T-cell (primary cell): ENCODE data around the gene CSNK1D. TPM values are rescaled to one million over a fixed set of nuclear protein-coding genes. Genes with fewer than 3 reads are reported as not detected.
A peak's percentile ranks its signal among the peaks of the same experiment; 100 is the strongest.

ENCODE experiments used
- ATAC-seq, 4 experiments: fragments of 200-7000 bp in 3 of 4; fragments of 150-1000 bp in 1 of 4; cut with Tn5 transposase; replicated peaks in 1 of 4; 1 replicate in 3 of 4; 2 replicates in 1 of 4; pipeline ENCODE4 v1.10.0; 2021; ENCODE audit warnings: moderate library complexity in 3 of 4, mild to moderate bottlenecking in 2 of 4, moderate number of reproducible peaks in 1 of 4
- CTCF ChIA-PET, 2 donors: fragments of 300-600 bp; sonication (Branson Sonifier 250); formaldehyde crosslinking; loops; one replicate each; lab custom pipeline; 2022; ENCODE audit warnings: antibody characterized with exemption in 2 of 2; lab: Charles Lee
- POLR2A ChIA-PET, 2 donors: fragments of 300-600 bp; sonication (Branson Sonifier 250); formaldehyde crosslinking; loops; one replicate each; lab custom pipeline; 2022; ENCODE audit warnings: antibody characterized with exemption in 2 of 2; lab: Charles Lee
- DNase-seq, 35 experiments: peaks; one replicate each; pipeline versions ENCODE4 v3.0.0 to v3.0.0-alpha.2; 2013 to 2023
- H3K27ac ChIP-seq: one replicate; pipeline ENCODE4 v1.5.1; 2013; ENCODE audit warnings: low read length
- H3K27me3 ChIP-seq, 2 experiments: replicated peaks in 1 of 2; 1 replicate in 1 of 2; 2 replicates in 1 of 2; pipeline versions ENCODE4 v1.6.1 to v1.7.0; 2013; ENCODE audit warnings: low read length in 1 of 2, mixed read lengths in 1 of 2; ENCODE audit not compliant: control insufficient read depth in 2 of 2, insufficient read depth in 2 of 2; ENCODE audit errors: extremely low read depth in 1 of 2
- H3K36me3 ChIP-seq, 2 donors: 1 replicate in 1 of 2; 2 replicates in 1 of 2; pipeline versions ENCODE4 v1.6.1 to v1.7.0; 2013; ENCODE audit warnings: low read length in 1 of 2; ENCODE audit not compliant: control insufficient read depth in 2 of 2, insufficient read depth in 1 of 2; ENCODE audit errors: extremely low read depth in 1 of 2
- H3K4me1 ChIP-seq, 2 experiments: 1 replicate in 1 of 2; 2 replicates in 1 of 2; pipeline versions ENCODE4 v1.6.1 to v1.7.0; 2013; ENCODE audit warnings: low read length in 2 of 2, mixed read lengths in 1 of 2; ENCODE audit not compliant: insufficient read depth in 2 of 2, control insufficient read depth in 1 of 2; ENCODE audit errors: extremely low read depth in 1 of 2
- H3K4me3 ChIP-seq, 2 donors: 1 replicate in 1 of 2; 2 replicates in 1 of 2; pipeline versions ENCODE4 v1.5.1 to v1.7.0; 2013; ENCODE audit warnings: mild to moderate bottlenecking in 2 of 2, low read length in 1 of 2, moderate library complexity in 1 of 2; ENCODE audit not compliant: control insufficient read depth in 1 of 2; ENCODE audit errors: extremely low read depth in 1 of 2
- H3K9me3 ChIP-seq: 2 replicates; pipeline ENCODE4 v1.7.0; 2013
- H3K27ac Mint-ChIP-seq, 2 donors: one replicate each; pipeline ENCODE4 v1.8.0; 2020 to 2021; ENCODE audit warnings: mild to moderate bottlenecking in 2 of 2, mixed read lengths in 2 of 2
- H3K27me3 Mint-ChIP-seq, 2 donors: one replicate each; pipeline ENCODE4 v1.8.0; 2021 to 2022; ENCODE audit warnings: mixed read lengths in 2 of 2
- H3K36me3 Mint-ChIP-seq: one replicate; pipeline ENCODE4 v1.8.0; 2021; ENCODE audit warnings: mixed read lengths
- H3K4me1 Mint-ChIP-seq, 3 donors: one replicate each; pipeline ENCODE4 v1.8.0; 2020 to 2022; ENCODE audit warnings: mixed read lengths in 3 of 3, mild to moderate bottlenecking in 1 of 3
- H3K4me3 Mint-ChIP-seq, 3 donors: one replicate each; pipeline ENCODE4 v1.8.0; 2020 to 2022; ENCODE audit warnings: mild to moderate bottlenecking in 3 of 3, mixed read lengths in 3 of 3, moderate library complexity in 3 of 3
- H3K9me3 Mint-ChIP-seq, 3 donors: one replicate each; pipeline ENCODE4 v1.8.0; 2020 to 2022; ENCODE audit warnings: mixed read lengths in 3 of 3
- WGBS: methylation state at CpG from one replicate; pipeline ENCODE4 v1.1.5; 2013; ENCODE audit warnings: missing lambda C conversion rate; ENCODE audit not compliant: insufficient coverage; 5-methylcytosine and 5-hydroxymethylcytosine counted together
- total RNA-seq, 35 experiments: library from RNA in 6 of 35; stranded (reverse) in 6 of 35; fragments of 120-200 nt in 1 of 35; gene quantifications; one replicate each; pipeline versions ENCODE4 v1.2.1 to v1.2.4 and lab custom pipeline; 2013 to 2026

The CSNK1D gene
- total RNA-seq, 5 donors from 2014 or later (not counting 1 experiment from before 2014, with no cell fraction given), result 177 to 273 (median 194) TPM

DNA sequence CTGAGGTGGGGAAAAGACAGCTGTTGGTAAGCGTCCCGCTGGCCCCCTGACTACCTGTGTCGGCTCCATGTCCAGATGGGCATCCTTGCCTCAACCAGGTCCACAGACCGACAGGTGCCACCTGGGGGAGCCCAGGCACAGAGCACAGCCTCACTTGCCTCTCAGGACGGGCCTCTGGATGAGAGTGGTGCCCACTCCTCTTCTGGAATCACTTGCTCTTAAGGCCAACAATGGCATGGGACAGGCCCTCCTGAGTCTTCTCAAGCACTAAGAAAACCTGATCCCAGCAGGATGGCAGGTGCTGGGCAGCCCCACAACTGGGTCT, 27.5 kb downstream of the CSNK1D start:
- H3K9me3 Mint-ChIP-seq, result no peaks in the 10 kb centered on the region
- H3K36me3 Mint-ChIP-seq, result peaks cover 52% of the 10 kb centered on the region
- Histone ChIP-seq H3K27ac (no peak overlapping the region), H3K36me3 (peaks cover 43 to 86% of the 10 kb centered on the region in 2 donors), H3K9me3 (no peaks in the 10 kb centered on the region), H3K27me3 (no peaks in the 10 kb centered on the region), H3K4me1 (peaks cover 9 to 51% of the 10 kb centered on the region in 2 experiments), H3K4me3 (no peak overlapping the region)
- ChIA-PET POLR2A (no interaction called here), CTCF (no interaction called here)
- H3K27ac Mint-ChIP-seq, result peak overlapping the region in 1 of 2 donors; percentile 34
- no peak for DNase-seq
- peaks cover 25 to 44% (median 44%) of the 10 kb centered on the region in 3 donors for H3K4me1 Mint-ChIP-seq
- H3K4me3 Mint-ChIP-seq, result no peak overlapping the region
- no peaks in the 10 kb centered on the region for H3K27me3 Mint-ChIP-seq
- no peak for ATAC-seq
- 97% methylated on average over 5 of the region's 5 CpGs for WGBS

- no peak overlapping the region for H3K27ac Mint-ChIP-seq
- ChIA-PET POLR2A (interaction anchor here in 1 of 2 donors (0.6 kb wide), 1 partner anchor 25 kb away, joined by 4 read pairs; no protein-coding TSS in a partner anchor), CTCF (no interaction called here)
- Histone ChIP-seq H3K27me3 (no peaks in the 10 kb centered on the region), H3K9me3 (no peaks in the 10 kb centered on the region), H3K4me3 (no peak overlapping the region), H3K36me3 (peaks cover 39 to 80% of the 10 kb centered on the region in 2 donors), H3K27ac (no peak overlapping the region), H3K4me1 (peaks cover 15 to 56% of the 10 kb centered on the region in 2 experiments)
- DNase-seq (no peak), ATAC-seq (no peak)
- H3K4me1 Mint-ChIP-seq, result peaks cover 30 to 50% (median 49%) of the 10 kb centered on the region in 3 donors
- WGBS, result 96% methylated on average over 40 of the region's 47 CpGs
- no peaks in the 10 kb centered on the region for H3K9me3 Mint-ChIP-seq
- peaks cover 48% of the 10 kb centered on the region for H3K36me3 Mint-ChIP-seq
- no peaks in the 10 kb centered on the region for H3K27me3 Mint-ChIP-seq
- no peak overlapping the region for H3K4me3 Mint-ChIP-seq
These were observed 28.1 kb downstream of the CSNK1D start for GRCh38 chr17:82245134-82246039.

- POLR2A ChIA-PET, result interaction anchor here in 1 of 2 donors (0.6 kb wide), 1 partner anchor 25 kb away, joined by 4 read pairs; no protein-coding TSS in a partner anchor
- Histone ChIP-seq H3K36me3 (peaks cover 36 to 72% of the 10 kb centered on the region in 2 donors), H3K27me3 (no peaks in the 10 kb centered on the region), H3K4me3 (no peak overlapping the region), H3K27ac (no peak overlapping the region), H3K9me3 (no peaks in the 10 kb centered on the region), H3K4me1 (peaks cover 21 to 58% of the 10 kb centered on the region in 2 experiments)
- no peak overlapping the region for H3K4me3 Mint-ChIP-seq
- WGBS, result 95% methylated on average over 34 of the region's 39 CpGs
- no peaks in the 10 kb centered on the region for H3K27me3 Mint-ChIP-seq
- peak overlapping the region; percentile 43 to 66 for H3K27ac Mint-ChIP-seq
- H3K4me1 Mint-ChIP-seq, result peaks cover 38 to 57% (median 55%) of the 10 kb centered on the region in 3 donors
- DNase-seq, result peak in 4 of 35 experiments; percentile 31 to 49 (median 40)
- CTCF ChIA-PET, result interaction anchor here in 1 of 2 donors (0.7 kb wide), 1 partner anchor 76 kb away, joined by 3 read pairs; no protein-coding TSS in a partner anchor
- peaks cover 42% of the 10 kb centered on the region for H3K36me3 Mint-ChIP-seq
- ATAC-seq, result no peak
- H3K9me3 Mint-ChIP-seq, result no peaks in the 10 kb centered on the region
These were observed 28.9 kb downstream of the CSNK1D start for GRCh38 chr17:82244413-82245133.

- H3K27ac Mint-ChIP-seq, result peak overlapping the region; percentile 43 to 66
- no peaks in the 10 kb centered on the region for H3K27me3 ChIP-seq
- H3K27ac ChIP-seq, result no peak overlapping the region
- no peak overlapping the region for H3K4me3 Mint-ChIP-seq
- no peaks in the 10 kb centered on the region for H3K27me3 Mint-ChIP-seq
- peaks cover 33 to 68% of the 10 kb centered on the region in 2 donors for H3K36me3 ChIP-seq
- H3K9me3 ChIP-seq, result no peaks in the 10 kb centered on the region
- H3K9me3 Mint-ChIP-seq, result no peaks in the 10 kb centered on the region
- ATAC-seq (no peak), DNase-seq (no peak)
- peaks cover 39% of the 10 kb centered on the region for H3K36me3 Mint-ChIP-seq
- no peak overlapping the region for H3K4me3 ChIP-seq
- WGBS, result 93% methylated on average over 13 of the region's 19 CpGs
- CTCF ChIA-PET, result interaction anchor here in 1 of 2 donors (0.7 kb wide), 1 partner anchor 77 kb away, joined by 3 read pairs; no protein-coding TSS in a partner anchor
- POLR2A ChIA-PET, result interaction anchor here in 1 of 2 donors (0.7 kb wide), 1 partner anchor 36 kb away, joined by 3 read pairs; no protein-coding TSS in a partner anchor
- peaks cover 25 to 63% of the 10 kb centered on the region in 2 experiments for H3K4me1 ChIP-seq
- peaks cover 41 to 64% (median 61%) of the 10 kb centered on the region in 3 donors for H3K4me1 Mint-ChIP-seq
These were observed 29.7 kb downstream of the CSNK1D start for GRCh38 chr17:82243648-82244412.

GRCh38 chr17:82242977-82243647, 30.4 kb downstream of the CSNK1D start:
- Histone ChIP-seq H3K4me1 (peaks cover 25 to 71% of the 10 kb centered on the region in 2 experiments), H3K9me3 (no peaks in the 10 kb centered on the region), H3K36me3 (peaks cover 27 to 61% of the 10 kb centered on the region in 2 donors), H3K27me3 (no peaks in the 10 kb centered on the region), H3K4me3 (no peak overlapping the region), H3K27ac (no peak overlapping the region)
- no peak for DNase-seq
- H3K4me1 Mint-ChIP-seq, result peaks cover 43 to 69% (median 67%) of the 10 kb centered on the region in 3 donors
- ATAC-seq, result no peak
- no peak overlapping the region for H3K4me3 Mint-ChIP-seq
- H3K36me3 Mint-ChIP-seq, result peaks cover 34% of the 10 kb centered on the region
- H3K27ac Mint-ChIP-seq, result no peak overlapping the region
- WGBS, result 95% methylated on average over 26 of the region's 29 CpGs
- H3K9me3 Mint-ChIP-seq, result no peaks in the 10 kb centered on the region
- POLR2A ChIA-PET, result interaction anchor here in 1 of 2 donors (0.7 kb wide), 1 partner anchor 36 kb away, joined by 3 read pairs; no protein-coding TSS in a partner anchor
- CTCF ChIA-PET, result interaction anchor here in 1 of 2 donors (0.5 kb wide), 1 partner anchor 181 kb away, joined by 3 read pairs; no protein-coding TSS in a partner anchor
- H3K27me3 Mint-ChIP-seq, result no peaks in the 10 kb centered on the region
